ENCODE data around the gene TOR3A.

GRCh38 chr1:179055937-179056336 is 25.9 kb upstream of the TOR3A start:
- TF ChIP-seq POLR2AphosphoS5 (IDR thresholded peaks at IDR 0.05; ENCODE audit: low read depth, low read length) (no peak), EZH2 (IDR thresholded peaks at IDR 0.05) (no peak), CEBPB (IDR thresholded peaks at IDR 0.05; ENCODE audit: low read depth) (no peak), CTCF (IDR thresholded peaks at IDR 0.05 in 2 of 3, conservative IDR thresholded peaks at IDR 0.05 in 1 of 3; ENCODE audit: borderline replicate concordance in 1 of 3, insufficient read depth in 1 of 3, low read depth in 2 of 3, low read length in 2 of 3) (no peak), REST (IDR thresholded peaks at IDR 0.05; ENCODE audit: low read depth) (no peak), TCF7L2 (IDR thresholded peaks at IDR 0.05; ENCODE audit: borderline replicate concordance, extremely low read depth, insufficient read depth, insufficient read length) (no peak), ELF1 (IDR thresholded peaks at IDR 0.05; ENCODE audit: borderline replicate concordance, low read depth) (no peak), ZNF274 (IDR thresholded peaks at IDR 0.05; ENCODE audit: low read depth, low read length) (no peak), JUND (IDR thresholded peaks at IDR 0.05) (no peak), EZH2phosphoT487 (IDR thresholded peaks at IDR 0.05; ENCODE audit: borderline replicate concordance) (no peak), POLR2A (IDR thresholded peaks at IDR 0.05; ENCODE audit: borderline replicate concordance, extremely low read depth, insufficient read depth, insufficient read length) (no peak)

Data from HCT116 (cell line).